ENCODE measurements around the gene UNCX.

UNCX gene

GRCh38 chr7:1233333-1234048 is 819 bp downstream of the UNCX start:
- no peak for DNase-seq

GRCh38 chr7:1234049-1234880 is 1.6 kb downstream of the UNCX start:
- DNase-seq: no peak

GRCh38 chr7:1234881-1235500 is 2.3 kb downstream of the UNCX start:
- DNase-seq: no peak

GRCh38 chr7:1235501-1236131 is 2.9 kb downstream of the UNCX start:
- DNase-seq: no peak

- no peak for DNase-seq
Measured at GRCh38 chr7:1236132-1236661, 3.5 kb downstream of the UNCX start.

- DNase-seq: no peak
Measured at GRCh38 chr7:1236831-1237701, 4.4 kb downstream of the UNCX start.

GRCh38 chr7:1237704-1238255 is 5.1 kb downstream of the UNCX start:
- no peak for DNase-seq

- no peak for DNase-seq
Measured at GRCh38 chr7:1238450-1238882, 5.8 kb downstream of the UNCX start.

- DNase-seq: no peak
Measured at GRCh38 chr7:1238931-1239802, 6.5 kb downstream of the UNCX start.

GRCh38 chr7:1239803-1240516 is 7.3 kb downstream of the UNCX start:
- no peak for DNase-seq

- DNase-seq: no peak
Measured at GRCh38 chr7:1240517-1241257, 8.0 kb downstream of the UNCX start.

- DNase-seq: no peak
Measured at GRCh38 chr7:1241258-1241602, 8.6 kb downstream of the UNCX start.

GRCh38 chr7:1241603-1242255 is 9.1 kb downstream of the UNCX start:
- DNase-seq: no peak

GRCh38 chr7:1242256-1242605 is 9.6 kb downstream of the UNCX start:
- no peak for DNase-seq

GRCh38 chr7:1242606-1243289 is 10.1 kb downstream of the UNCX start:
- DNase-seq: no peak

- no peak for DNase-seq
Measured at GRCh38 chr7:1243290-1243963, 10.8 kb downstream of the UNCX start.

GRCh38 chr7:1243964-1244416 is 11.3 kb downstream of the UNCX start:
- DNase-seq: no peak
